Caco-2 (cell line): ENCODE results near the gene TBCCD1. TPM values are rescaled to one million over a fixed set of nuclear protein-coding genes. Genes with fewer than 3 reads are reported as not detected.
A peak's percentile ranks its signal among the peaks of the same experiment; 100 is the strongest.

Experiments
- BruUV-seq: library from RNA; stranded (reverse); fragments of 400-500 nt; replicated peaks from 2 replicates; lab custom pipeline; 2021; lab: Mats Ljungman, UMichigan
- CTCF ChIA-PET: fragments of 300-600 bp; sonication (Branson Sonifier 250); formaldehyde crosslinking; loops from one replicate; lab custom pipeline; 2022; ENCODE audit warnings: antibody characterized with exemption; lab: Charles Lee
- POLR2A ChIA-PET: fragments of 300-600 bp; sonication (Branson Sonifier 250); formaldehyde crosslinking; loops from one replicate; lab custom pipeline; 2022; ENCODE audit warnings: antibody characterized with exemption; lab: Charles Lee
- DNase-seq, 2 experiments: peaks; one replicate each; pipeline versions ENCODE4 v3.0.0 to v3.0.0-alpha.2; 2020 to 2022
- H3K27me3 ChIP-seq: replicated peaks from 2 replicates; pipeline ENCODE4 v1.6.0; 2011; ENCODE audit warnings: low read length; ENCODE audit not compliant: control insufficient read depth, insufficient read depth
- H3K36me3 ChIP-seq: 2 replicates; pipeline ENCODE4 v1.5.1; 2011; ENCODE audit warnings: low read length; ENCODE audit not compliant: control insufficient read depth, insufficient read depth
- H3K4me1 ChIP-seq: fragments of 250-450 bp; sonication (Bioruptor Pico); 2 replicates; pipeline ENCODE4 v1.5.1; 2020; ENCODE audit warnings: mild to moderate bottlenecking
- H3K4me3 ChIP-seq: 2 replicates; pipeline ENCODE4 v1.5.1; 2011; ENCODE audit warnings: low read depth, mild to moderate bottlenecking, control low read depth, low read length
- H3K9me3 ChIP-seq: fragments of 250-450 bp; sonication (Bioruptor Pico); 2 replicates; pipeline ENCODE4 v1.5.1; 2020; ENCODE audit warnings: mild to moderate bottlenecking, moderate library complexity
- H3K27ac Mint-ChIP-seq: one replicate; pipeline ENCODE4 v1.8.0; 2022; ENCODE audit warnings: mixed read lengths; ENCODE audit not compliant: unreplicated experiment
- H3K27me3 Mint-ChIP-seq: one replicate; pipeline ENCODE4 v1.8.0; 2022; ENCODE audit warnings: mixed read lengths; ENCODE audit not compliant: insufficient read depth, unreplicated experiment
- H3K36me3 Mint-ChIP-seq: one replicate; pipeline ENCODE4 v1.8.0; 2022; ENCODE audit warnings: mild to moderate bottlenecking, mixed read lengths; ENCODE audit not compliant: insufficient read depth, unreplicated experiment
- H3K4me1 Mint-ChIP-seq: one replicate; pipeline ENCODE4 v1.8.0; 2022; ENCODE audit warnings: low read depth, mixed read lengths; ENCODE audit not compliant: unreplicated experiment
- H3K4me3 Mint-ChIP-seq: one replicate; pipeline ENCODE4 v1.8.0; 2022; ENCODE audit warnings: mild to moderate bottlenecking, moderate library complexity, mixed read lengths; ENCODE audit not compliant: unreplicated experiment
- H3K9me3 Mint-ChIP-seq: one replicate; pipeline ENCODE4 v1.8.0; 2022; ENCODE audit warnings: mixed read lengths; ENCODE audit not compliant: unreplicated experiment
- CTCF ChIP-seq, 2 experiments: fragments of 200-600 bp in 1 of 2; IDR thresholded peaks; 1 replicate in 1 of 2; 2 replicates in 1 of 2; pipeline versions ENCODE4 v1.5.1 to v1.8.0; 2011 to 2022; ENCODE audit warnings: antibody characterized with exemption in 1 of 2, control low read depth in 1 of 2, inconsistent platforms in 1 of 2, low read depth in 1 of 2, low read length in 1 of 2, mild to moderate bottlenecking in 1 of 2, moderate library complexity in 1 of 2; ENCODE audit not compliant: insufficient read depth in 1 of 2, severe bottlenecking in 1 of 2, unreplicated experiment in 1 of 2
- intact Hi-C: fragments of 100-400 bp; cut with micrococcal nuclease; formaldehyde crosslinking; loops from one replicate; pipeline ENCODE4 v1.10.0; 2022; ENCODE audit not compliant: unreplicated experiment
- total RNA-seq: library from RNA; stranded (reverse); gene quantifications from 2 replicates; pipeline ENCODE4 v1.2.3, GENCODE V29; 2022

The TBCCD1 gene
- total RNA-seq, 1 experiment from 2014 or later, result 14.7 TPM

DNA sequence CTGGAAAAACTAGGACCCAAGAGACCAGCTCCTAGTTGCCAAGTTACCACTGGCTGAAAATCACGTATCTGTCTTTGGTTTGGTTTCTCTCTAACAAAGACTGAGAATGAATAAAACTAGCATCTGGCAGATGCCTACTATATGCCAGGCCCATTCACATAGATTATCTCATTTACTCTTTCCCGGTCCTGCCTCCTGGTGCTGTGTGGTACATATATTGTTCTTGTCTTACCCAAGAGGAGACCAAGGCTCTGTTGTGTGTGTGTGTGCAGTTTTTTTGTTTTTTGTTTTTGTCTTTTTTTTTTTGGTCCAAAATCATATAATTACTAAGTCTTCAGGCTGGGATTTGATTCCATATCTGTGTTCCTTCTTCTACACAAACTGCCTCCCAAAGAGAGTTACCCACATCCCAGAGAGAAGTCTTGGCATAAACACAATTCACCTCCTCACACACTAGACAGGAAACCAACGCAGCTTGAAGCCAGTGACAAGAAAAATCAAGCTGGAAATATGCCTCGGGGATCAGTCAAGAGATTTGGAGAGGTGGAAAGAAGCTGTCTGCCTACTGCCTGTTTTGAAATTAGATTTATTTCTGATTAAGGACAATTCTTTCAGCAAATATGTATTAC is 46.6 kb upstream of the TBCCD1 start:
- Mint-ChIP-seq H3K27ac (peak overlapping the region; percentile 81), H3K27me3 (no peaks in the 10 kb centered on the region), H3K4me1 (peaks cover 26% of the 10 kb centered on the region), H3K36me3 (peaks cover 6% of the 10 kb centered on the region), H3K9me3 (peaks cover 5% of the 10 kb centered on the region), H3K4me3 (peak overlapping the region; percentile 34)
- Histone ChIP-seq H3K9me3 (no peaks in the 10 kb centered on the region), H3K4me1 (peaks cover 14% of the 10 kb centered on the region; the same call in 1 of the 2 replicates), H3K4me3 (peak overlapping the region; percentile 33), H3K27me3 (no peaks in the 10 kb centered on the region), H3K36me3 (0 out of 2 replicates have a peak, but pooled peaks cover 4% of the 10 kb centered on the region)
- CTCF ChIA-PET, result interaction anchor here (0.7 to 3.2 kb wide), 5 partner anchors 25 to 529 kb away, joined by 3 to 14 read pairs (median 4); no protein-coding TSS in a partner anchor
- BruUV-seq, result no TSS peak
- intact Hi-C loops, result loop anchor here (1.0 kb wide), 2 partner anchors 24 to 62 kb away; no protein-coding TSS in a partner anchor
- DNase-seq, result no peak
- POLR2A ChIA-PET, result interaction anchor here (0.5 to 1.3 kb wide), 3 partner anchors 132 to 984 kb away, joined by 3 read pairs; partner anchors contain the start of gene EIF4A2
- TF ChIP-seq CTCF (IDR thresholded peaks at IDR 0.05; ENCODE audit: insufficient read depth in 1 of 2, low read depth in 1 of 2, low read length in 1 of 2, severe bottlenecking in 1 of 2, unreplicated experiment in 1 of 2), result no peak

GRCh38 chr3:186612721-186613636 is 45.8 kb upstream of the TBCCD1 start, which contains the start of gene AHSG:
Gene AHSG, plus strand, starts transcription at chr3:186613060. Its CDS starts 82 bp downstream, at chr3:186613142.
- peaks cover 26% of the 10 kb centered on the region for H3K4me1 Mint-ChIP-seq
- H3K4me3 Mint-ChIP-seq, result peak within 1 kb of the TSS; percentile 34
- CTCF ChIA-PET, result interaction anchor here (0.5 to 3.2 kb wide), 5 partner anchors 24 to 509 kb away, joined by 3 to 14 read pairs (median 4); no protein-coding TSS in a partner anchor
- Histone ChIP-seq H3K9me3 (no peaks in the 10 kb centered on the region), H3K27me3 (no peaks in the 10 kb centered on the region), H3K4me3 (peak within 1 kb of the TSS; percentile 33), H3K36me3 (0 out of 2 replicates have a peak, but pooled peaks cover 4% of the 10 kb centered on the region), H3K4me1 (peaks cover 14% of the 10 kb centered on the region; the same call in 1 of the 2 replicates)
- peak; percentile 57 for DNase-seq
- peaks cover 6% of the 10 kb centered on the region for H3K36me3 Mint-ChIP-seq
- intact Hi-C loops, result loop anchor here (1.0 kb wide), 1 partner anchor 14 kb away; no protein-coding TSS in a partner anchor
- POLR2A ChIA-PET, result interaction anchor here (0.5 kb wide), 2 partner anchors 256 to 681 kb away, joined by 3 read pairs; no protein-coding TSS in a partner anchor
- BruUV-seq, result TSS peak; percentile 63
- H3K9me3 Mint-ChIP-seq, result peaks cover 9% of the 10 kb centered on the region
- H3K27ac Mint-ChIP-seq, result peak within 1 kb of the TSS; percentile 81
- no peak for TF ChIP-seq CTCF (IDR thresholded peaks at IDR 0.05; ENCODE audit: insufficient read depth in 1 of 2, low read depth in 1 of 2, low read length in 1 of 2, severe bottlenecking in 1 of 2, unreplicated experiment in 1 of 2)
- H3K27me3 Mint-ChIP-seq, result no peaks in the 10 kb centered on the region
